HCT116 (cell line): ENCODE measurements around the gene DPYD. TPM values are rescaled to one million over a fixed set of nuclear protein-coding genes. Genes with fewer than 3 reads are reported as not detected.

Experiments
- ATAC-seq: fragments of 200-7000 bp; cut with Tn5 transposase; 2 replicates; pipeline ENCODE4 v1.9.1; 2020; ENCODE audit warnings: mild to moderate bottlenecking, moderate library complexity
- BruUV-seq: library from RNA; stranded (reverse); fragments of 400-500 nt; replicated peaks from 2 replicates; lab custom pipeline; 2021; lab: Mats Ljungman, UMichigan
- CTCF ChIA-PET: fragments of 300-600 bp; sonication (Branson Sonifier 250); formaldehyde crosslinking; loops from one replicate; lab custom pipeline; 2021; ENCODE audit warnings: antibody characterized with exemption; lab: Charles Lee
- POLR2A ChIA-PET: fragments of 300-600, 350-600 bp; sonication (Branson Sonifier 250); formaldehyde crosslinking; loops from one replicate; lab custom pipeline; 2021; ENCODE audit warnings: antibody characterized with exemption; lab: Charles Lee
- RAD21 ChIA-PET, 2 experiments: fragments of 300-600 bp; sonication (Branson Sonifier 250); formaldehyde crosslinking; loops; one replicate each; lab custom pipeline; 2023; ENCODE audit warnings: low total read pairs in 2 of 2; ENCODE audit not compliant: uncharacterized antibody in 2 of 2, unreplicated experiment in 2 of 2, low non-redundant PET in 1 of 2; lab: Charles Lee
- DNase-seq: peaks from one replicate; pipeline ENCODE4 v3.0.0-alpha.2; 2010; ENCODE audit warnings: low read depth, low spot score
- H2AFZ ChIP-seq: fragments of 200-600 bp; shearing (Covaris generic), sonication (generic); 2 replicates; pipeline ENCODE4 v1.6.1; 2017; ENCODE audit warnings: low read depth, mixed run types, mixed read lengths, antibody characterized with exemption, low read length; ENCODE audit not compliant: poor library complexity, severe bottlenecking
- H3K27ac ChIP-seq: 2 replicates; pipeline ENCODE4 v1.5.1; 2012; ENCODE audit warnings: low read depth, low read length
- H3K27me3 ChIP-seq: fragments of 200-600 bp; sonication (generic); 2 replicates; pipeline ENCODE4 v1.6.1; 2016; ENCODE audit warnings: mixed run types, low read length, mixed read lengths; ENCODE audit not compliant: insufficient read depth
- H3K36me3 ChIP-seq, 2 experiments: fragments of 200-500 bp in 1 of 2; fragments of 200-600 bp in 1 of 2; sonication (Bioruptor generic) in 1 of 2; sonication (generic) in 1 of 2; 2 replicates each; pipeline versions ENCODE4 v1.5.1 to v1.6.1; 2014 to 2016; ENCODE audit warnings: low read length in 2 of 2, inconsistent platforms in 1 of 2, mixed read lengths in 1 of 2, mixed run types in 1 of 2; ENCODE audit not compliant: insufficient read depth in 2 of 2, control insufficient read depth in 1 of 2
- H3K4me1 ChIP-seq, 2 experiments: fragments of 200-600 bp in 1 of 2; sonication (generic) in 1 of 2; 2 replicates each; pipeline versions ENCODE4 v1.5.1 to v1.6.1; 2012 to 2017; ENCODE audit warnings: low read length in 2 of 2, inconsistent platforms in 1 of 2, mild to moderate bottlenecking in 1 of 2, mixed read lengths in 1 of 2, mixed run types in 1 of 2, moderate library complexity in 1 of 2; ENCODE audit not compliant: insufficient read depth in 2 of 2, control insufficient read depth in 1 of 2
- H3K4me2 ChIP-seq: fragments of 200-600 bp; sonication (generic); 2 replicates; pipeline ENCODE4 v1.6.1; 2017; ENCODE audit warnings: mixed run types, low read length, mixed read lengths
- H3K4me3 ChIP-seq, 2 experiments: fragments of 200-600 bp in 1 of 2; sonication (generic) in 1 of 2; replicated peaks in 1 of 2; 2 replicates each; pipeline ENCODE4 v1.5.1; 2011 to 2016; ENCODE audit warnings: low read length in 2 of 2, control low read depth in 1 of 2, low read depth in 1 of 2, mild to moderate bottlenecking in 1 of 2, mixed read lengths in 1 of 2, mixed run types in 1 of 2
- H3K79me2 ChIP-seq: fragments of 200-600 bp; sonication (generic); 2 replicates; pipeline ENCODE4 v1.6.1; 2017; ENCODE audit warnings: mild to moderate bottlenecking, mixed run types, low read length, moderate library complexity, mixed read lengths; ENCODE audit not compliant: insufficient read depth
- H3K9ac ChIP-seq: fragments of 200-600 bp; sonication (generic); 2 replicates; pipeline ENCODE4 v1.6.1; 2016; ENCODE audit warnings: low read length, mixed read lengths
- H3K9me2 ChIP-seq: fragments of 200-600 bp; sonication (generic), shearing (Covaris generic); 2 replicates; pipeline ENCODE4 v1.6.1; 2017; ENCODE audit warnings: mixed run types, mild to moderate bottlenecking, moderate library complexity; ENCODE audit not compliant: insufficient read depth
- H3K9me3 ChIP-seq, 2 experiments: fragments of 200-500 bp in 1 of 2; fragments of 200-600 bp in 1 of 2; sonication (Bioruptor generic) in 1 of 2; sonication (generic) in 1 of 2; 2 replicates each; pipeline ENCODE4 v1.6.1; 2014 to 2017; ENCODE audit warnings: low read length in 2 of 2, mixed read lengths in 2 of 2, inconsistent platforms in 1 of 2, low read depth in 1 of 2, mild to moderate bottlenecking in 1 of 2, mixed run types in 1 of 2, moderate library complexity in 1 of 2; ENCODE audit not compliant: control insufficient read depth in 1 of 2, insufficient read depth in 1 of 2
- H4K20me1 ChIP-seq: fragments of 200-600 bp; sonication (generic), shearing (Covaris generic); 2 replicates; pipeline ENCODE4 v1.6.1; 2017; ENCODE audit warnings: mixed run types, mild to moderate bottlenecking, moderate library complexity; ENCODE audit not compliant: insufficient read depth
- CBX3 ChIP-seq: IDR thresholded peaks from 2 replicates; pipeline ENCODE4 v1.6.1; 2012; ENCODE audit warnings: low read depth
- CEBPB ChIP-seq: IDR thresholded peaks from 2 replicates; pipeline ENCODE4 v1.6.1; 2012; ENCODE audit warnings: low read depth
- EGR1 ChIP-seq: IDR thresholded peaks from 2 replicates; pipeline ENCODE4 v1.6.1; 2012; ENCODE audit warnings: low read depth
- ELF1 ChIP-seq: IDR thresholded peaks from 2 replicates; pipeline ENCODE4 v1.6.1; 2012; ENCODE audit warnings: low read depth, borderline replicate concordance
- EZH2 ChIP-seq: fragments of 200-600 bp; sonication (generic); IDR thresholded peaks from 2 replicates; pipeline ENCODE4 v1.6.1; 2017; ENCODE audit warnings: antibody characterized with exemption, mixed run types
- FOSL1 ChIP-seq: IDR thresholded peaks from 2 replicates; pipeline ENCODE4 v1.6.1; 2012; ENCODE audit warnings: low read depth
- JUND ChIP-seq: IDR thresholded peaks from 2 replicates; pipeline ENCODE4 v1.6.1; 2012
- POLR2AphosphoS5 ChIP-seq: IDR thresholded peaks from 2 replicates; pipeline ENCODE4 v1.6.1; 2011; ENCODE audit warnings: mild to moderate bottlenecking, low read depth, low read length, moderate library complexity
- RAD21 ChIP-seq: IDR thresholded peaks from 2 replicates; pipeline ENCODE4 v1.6.1; 2012; ENCODE audit warnings: low read depth, mild to moderate bottlenecking
- SIN3A ChIP-seq: IDR thresholded peaks from 2 replicates; pipeline ENCODE4 v1.6.1; 2012; ENCODE audit warnings: low read depth
- SP1 ChIP-seq: IDR thresholded peaks from 2 replicates; pipeline ENCODE4 v1.6.1; 2012; ENCODE audit warnings: low read depth
- SRF ChIP-seq: IDR thresholded peaks from 2 replicates; pipeline ENCODE4 v1.6.1; 2012; ENCODE audit warnings: low read depth
- TCF7L2 ChIP-seq: IDR thresholded peaks from 2 replicates; pipeline ENCODE4 v1.7.0; 2011; ENCODE audit warnings: borderline replicate concordance, inconsistent platforms; ENCODE audit not compliant: insufficient read depth, insufficient read length; ENCODE audit errors: extremely low read depth
- ZBTB33 ChIP-seq: IDR thresholded peaks from 2 replicates; pipeline ENCODE4 v1.6.1; 2011; ENCODE audit warnings: mild to moderate bottlenecking, low read length, moderate library complexity; ENCODE audit not compliant: insufficient replicate concordance; ENCODE audit errors: extremely low read depth
- ZFX ChIP-seq: fragments of 450-650 bp; IDR thresholded peaks from 2 replicates; pipeline ENCODE4 v1.6.1; 2017
- ZNF274 ChIP-seq: fragments of 200-500 bp; sonication (Bioruptor generic); IDR thresholded peaks from 2 replicates; pipeline ENCODE4 v1.6.1; 2014; ENCODE audit warnings: mild to moderate bottlenecking, low read depth, low read length, inconsistent platforms
- intact Hi-C: fragments of 100-400 bp; cut with micrococcal nuclease; formaldehyde crosslinking; loops from 2 replicates; pipeline ENCODE4 v1.10.0; 2022
- total RNA-seq: library from RNA; stranded (reverse); gene quantifications from one replicate; pipeline ENCODE4 v1.2.1, GENCODE V29; 2021; ENCODE audit not compliant: unreplicated experiment
- TF ChIP-seq, protein P1 (sequence below): IDR thresholded peaks from 2 replicates; pipeline ENCODE4 v1.6.1; 2012
- TF ChIP-seq, protein P2 (sequence below): IDR thresholded peaks from 2 replicates; pipeline ENCODE4 v1.6.1; 2012
- TF ChIP-seq, protein P3 (sequence below): IDR thresholded peaks from 2 replicates; pipeline ENCODE4 v1.6.1; 2012; ENCODE audit warnings: low read depth
- TF ChIP-seq, protein P4 (sequence below), 3 experiments: fragments of 200-600 bp in 1 of 3; sonication (generic) in 1 of 3; IDR thresholded peaks in 2 of 3; conservative IDR thresholded peaks in 1 of 3; 2 replicates each; pipeline ENCODE4 v1.5.1; 2012 to 2017; ENCODE audit warnings: low read depth in 2 of 3, low read length in 2 of 3, antibody characterized with exemption in 1 of 3, borderline replicate concordance in 1 of 3, control low read depth in 1 of 3, mild to moderate bottlenecking in 1 of 3, mixed read lengths in 1 of 3, mixed run types in 1 of 3, moderate library complexity in 1 of 3; ENCODE audit not compliant: insufficient read depth in 1 of 3

Gene DPYD
- total RNA-seq, 1 experiment from 2014 or later: 1.7 TPM

- no peaks in the 10 kb centered on the region for H3K9me3 ChIP-seq
- no peak overlapping the region for H2AFZ ChIP-seq
- no peaks in the 10 kb centered on the region for H4K20me1 ChIP-seq
- no peak overlapping the region for H3K9ac ChIP-seq
- ChIA-PET RAD21 (no interaction called here), CTCF (no interaction called here), POLR2A (no interaction called here)
- H3K4me3 ChIP-seq: no peak overlapping the region
- H3K79me2 ChIP-seq: no peaks in the 10 kb centered on the region
- no TSS peak for BruUV-seq
- H3K9me2 ChIP-seq: no peaks in the 10 kb centered on the region
- H3K4me2 ChIP-seq: no peak overlapping the region
- no peaks in the 10 kb centered on the region for H3K4me1 ChIP-seq
- ATAC-seq (no peak), DNase-seq (no peak)
- TF ChIP-seq EGR1: no peak
- no peak for TF ChIP-seq TCF7L2
- TF ChIP-seq, protein P1, sequence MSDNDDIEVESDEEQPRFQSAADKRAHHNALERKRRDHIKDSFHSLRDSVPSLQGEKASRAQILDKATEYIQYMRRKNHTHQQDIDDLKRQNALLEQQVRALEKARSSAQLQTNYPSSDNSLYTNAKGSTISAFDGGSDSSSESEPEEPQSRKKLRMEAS: no peak
- no peak for TF ChIP-seq POLR2AphosphoS5
- no peak for TF ChIP-seq SRF
- TF ChIP-seq, protein P2, sequence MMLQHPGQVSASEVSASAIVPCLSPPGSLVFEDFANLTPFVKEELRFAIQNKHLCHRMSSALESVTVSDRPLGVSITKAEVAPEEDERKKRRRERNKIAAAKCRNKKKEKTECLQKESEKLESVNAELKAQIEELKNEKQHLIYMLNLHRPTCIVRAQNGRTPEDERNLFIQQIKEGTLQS: no peak
- TF ChIP-seq FOSL1: no peak
- TF ChIP-seq CEBPB: no peak
- TF ChIP-seq ZFX: no peak
- no peak for TF ChIP-seq ZNF274
- TF ChIP-seq, protein P3, sequence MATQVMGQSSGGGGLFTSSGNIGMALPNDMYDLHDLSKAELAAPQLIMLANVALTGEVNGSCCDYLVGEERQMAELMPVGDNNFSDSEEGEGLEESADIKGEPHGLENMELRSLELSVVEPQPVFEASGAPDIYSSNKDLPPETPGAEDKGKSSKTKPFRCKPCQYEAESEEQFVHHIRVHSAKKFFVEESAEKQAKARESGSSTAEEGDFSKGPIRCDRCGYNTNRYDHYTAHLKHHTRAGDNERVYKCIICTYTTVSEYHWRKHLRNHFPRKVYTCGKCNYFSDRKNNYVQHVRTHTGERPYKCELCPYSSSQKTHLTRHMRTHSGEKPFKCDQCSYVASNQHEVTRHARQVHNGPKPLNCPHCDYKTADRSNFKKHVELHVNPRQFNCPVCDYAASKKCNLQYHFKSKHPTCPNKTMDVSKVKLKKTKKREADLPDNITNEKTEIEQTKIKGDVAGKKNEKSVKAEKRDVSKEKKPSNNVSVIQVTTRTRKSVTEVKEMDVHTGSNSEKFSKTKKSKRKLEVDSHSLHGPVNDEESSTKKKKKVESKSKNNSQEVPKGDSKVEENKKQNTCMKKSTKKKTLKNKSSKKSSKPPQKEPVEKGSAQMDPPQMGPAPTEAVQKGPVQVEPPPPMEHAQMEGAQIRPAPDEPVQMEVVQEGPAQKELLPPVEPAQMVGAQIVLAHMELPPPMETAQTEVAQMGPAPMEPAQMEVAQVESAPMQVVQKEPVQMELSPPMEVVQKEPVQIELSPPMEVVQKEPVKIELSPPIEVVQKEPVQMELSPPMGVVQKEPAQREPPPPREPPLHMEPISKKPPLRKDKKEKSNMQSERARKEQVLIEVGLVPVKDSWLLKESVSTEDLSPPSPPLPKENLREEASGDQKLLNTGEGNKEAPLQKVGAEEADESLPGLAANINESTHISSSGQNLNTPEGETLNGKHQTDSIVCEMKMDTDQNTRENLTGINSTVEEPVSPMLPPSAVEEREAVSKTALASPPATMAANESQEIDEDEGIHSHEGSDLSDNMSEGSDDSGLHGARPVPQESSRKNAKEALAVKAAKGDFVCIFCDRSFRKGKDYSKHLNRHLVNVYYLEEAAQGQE: no peak
- no peak for TF ChIP-seq JUND
- TF ChIP-seq SIN3A: no peak
- TF ChIP-seq EZH2: no peak
- TF ChIP-seq SP1: no peak
- no peak for TF ChIP-seq RAD21
- no peak for TF ChIP-seq CBX3
- no peak for TF ChIP-seq ZBTB33
- TF ChIP-seq, protein P4, sequence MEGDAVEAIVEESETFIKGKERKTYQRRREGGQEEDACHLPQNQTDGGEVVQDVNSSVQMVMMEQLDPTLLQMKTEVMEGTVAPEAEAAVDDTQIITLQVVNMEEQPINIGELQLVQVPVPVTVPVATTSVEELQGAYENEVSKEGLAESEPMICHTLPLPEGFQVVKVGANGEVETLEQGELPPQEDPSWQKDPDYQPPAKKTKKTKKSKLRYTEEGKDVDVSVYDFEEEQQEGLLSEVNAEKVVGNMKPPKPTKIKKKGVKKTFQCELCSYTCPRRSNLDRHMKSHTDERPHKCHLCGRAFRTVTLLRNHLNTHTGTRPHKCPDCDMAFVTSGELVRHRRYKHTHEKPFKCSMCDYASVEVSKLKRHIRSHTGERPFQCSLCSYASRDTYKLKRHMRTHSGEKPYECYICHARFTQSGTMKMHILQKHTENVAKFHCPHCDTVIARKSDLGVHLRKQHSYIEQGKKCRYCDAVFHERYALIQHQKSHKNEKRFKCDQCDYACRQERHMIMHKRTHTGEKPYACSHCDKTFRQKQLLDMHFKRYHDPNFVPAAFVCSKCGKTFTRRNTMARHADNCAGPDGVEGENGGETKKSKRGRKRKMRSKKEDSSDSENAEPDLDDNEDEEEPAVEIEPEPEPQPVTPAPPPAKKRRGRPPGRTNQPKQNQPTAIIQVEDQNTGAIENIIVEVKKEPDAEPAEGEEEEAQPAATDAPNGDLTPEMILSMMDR (IDR thresholded peaks at IDR 0.05 in 2 of 3, conservative IDR thresholded peaks at IDR 0.05 in 1 of 3; ENCODE audit: borderline replicate concordance in 1 of 3, insufficient read depth in 1 of 3, low read depth in 2 of 3, low read length in 2 of 3): no peak
- TF ChIP-seq ELF1: no peak
- intact Hi-C loops: no loop called here
- H3K27me3 ChIP-seq: no peaks in the 10 kb centered on the region
- H3K27ac ChIP-seq: no peak overlapping the region
- no peaks in the 10 kb centered on the region for H3K36me3 ChIP-seq
These were observed 265.8 kb downstream of the DPYD start for GRCh38 chr1:97654876-97655585.
